Smooth muscle cell of the brain vasculature (primary cell): ENCODE measurements around the gene KCTD17.

ENCODE experiments used
- DNase-seq: peaks from one replicate; pipeline ENCODE4 v3.0.0-alpha.2; 2012; ENCODE audit warnings: low read depth, low spot score

KCTD17 gene

DNA sequence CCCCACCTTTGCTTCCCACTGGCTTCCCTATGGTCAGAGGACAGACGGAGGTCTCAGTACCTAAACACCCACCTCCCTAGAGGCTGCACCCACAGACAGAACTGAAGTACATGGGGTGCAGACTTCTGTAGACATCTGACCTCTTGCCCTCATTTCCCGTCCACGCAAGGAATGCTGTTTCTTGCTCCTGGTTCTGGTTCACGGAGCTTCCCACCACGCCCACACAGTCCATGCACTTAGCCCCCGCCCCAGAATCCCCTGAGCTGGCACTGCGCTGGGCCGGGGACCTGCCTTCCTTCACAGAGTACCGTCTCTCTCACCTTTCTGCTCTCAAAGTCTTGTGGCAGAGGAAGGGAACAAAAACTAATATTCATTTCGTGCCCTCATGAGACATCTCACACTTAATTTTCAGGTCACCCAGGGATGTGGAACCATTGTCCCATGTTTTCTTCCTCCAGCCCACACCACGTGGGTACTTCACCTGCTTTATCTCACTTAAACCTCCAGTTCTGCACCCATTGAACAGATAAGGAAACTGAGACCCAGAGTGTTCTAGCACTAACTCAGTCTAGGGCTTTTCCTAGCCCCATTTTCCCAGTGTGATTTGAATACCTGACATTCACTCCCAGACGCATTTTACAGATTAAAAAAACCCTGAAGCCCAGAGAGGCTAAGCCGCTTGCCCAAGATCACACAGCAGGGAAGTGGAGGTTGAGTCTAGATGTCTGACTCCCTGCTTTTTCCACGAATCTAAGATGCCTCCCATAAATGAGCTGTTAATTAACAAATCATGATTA is 52.3 kb downstream of the KCTD17 start:
- no peak for DNase-seq

- DNase-seq = no peak
Measured at GRCh38 chr22:37105154-37105553, 53.6 kb downstream of the KCTD17 start.

DNA sequence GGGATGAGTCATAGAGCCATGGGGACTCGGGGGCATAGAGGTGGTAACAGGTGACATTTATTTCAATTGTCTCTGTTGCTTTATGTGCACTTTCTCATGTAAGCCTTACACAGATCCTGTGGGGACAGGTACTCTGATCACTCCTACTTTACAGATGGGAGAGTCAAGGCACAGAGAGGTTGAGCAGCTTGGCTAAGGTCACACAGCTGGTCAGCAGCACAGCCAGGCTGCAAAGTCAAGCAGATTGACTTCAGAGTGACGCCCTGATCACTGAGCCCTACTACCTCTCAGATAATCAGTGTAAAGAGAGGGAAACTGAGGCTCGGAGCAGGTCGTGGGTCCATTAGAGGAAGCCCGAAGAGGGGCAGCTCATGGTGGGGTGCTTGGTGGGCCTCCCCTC is 54.4 kb downstream of the KCTD17 start:
- no peak for DNase-seq

DNA sequence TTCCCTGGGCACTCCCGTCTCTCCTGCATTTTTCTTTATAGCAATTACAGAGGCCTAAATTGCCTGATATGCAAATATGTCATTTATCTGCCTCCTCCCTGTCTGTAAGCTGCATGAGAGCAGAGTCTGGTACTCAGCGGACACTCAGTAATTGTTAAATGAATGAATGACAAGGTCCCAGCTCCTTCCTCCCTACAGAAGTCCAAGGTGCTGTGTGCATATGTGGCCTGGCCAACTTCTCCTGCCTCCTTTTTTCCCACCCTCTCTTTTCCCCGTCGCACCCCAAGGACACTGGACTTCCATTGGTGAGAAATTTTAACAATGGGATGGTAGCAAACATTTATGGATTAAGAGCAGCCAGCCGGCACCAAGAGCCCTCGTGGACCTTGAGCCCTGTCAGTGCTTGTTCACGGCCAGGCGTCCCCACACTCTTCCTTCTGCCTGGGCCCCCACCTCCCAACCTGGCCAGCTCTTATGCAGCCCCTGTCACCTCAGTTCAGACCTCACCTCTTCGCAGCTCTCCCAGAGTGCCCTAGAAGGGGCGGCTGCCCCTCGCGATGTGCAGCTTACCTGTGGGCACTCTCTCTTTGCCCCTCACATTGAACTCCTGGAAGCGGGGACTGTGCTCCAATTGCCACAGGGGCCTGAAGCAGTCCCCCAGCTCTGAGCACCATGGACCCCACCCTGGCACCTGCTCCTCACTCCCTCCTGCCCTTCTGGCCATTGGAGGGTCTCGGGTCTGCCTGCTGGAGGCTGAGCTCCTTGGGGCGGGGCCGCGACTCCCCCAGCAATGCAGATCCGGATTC is 56.5 kb downstream of the KCTD17 start:
- no peak for DNase-seq

DNA sequence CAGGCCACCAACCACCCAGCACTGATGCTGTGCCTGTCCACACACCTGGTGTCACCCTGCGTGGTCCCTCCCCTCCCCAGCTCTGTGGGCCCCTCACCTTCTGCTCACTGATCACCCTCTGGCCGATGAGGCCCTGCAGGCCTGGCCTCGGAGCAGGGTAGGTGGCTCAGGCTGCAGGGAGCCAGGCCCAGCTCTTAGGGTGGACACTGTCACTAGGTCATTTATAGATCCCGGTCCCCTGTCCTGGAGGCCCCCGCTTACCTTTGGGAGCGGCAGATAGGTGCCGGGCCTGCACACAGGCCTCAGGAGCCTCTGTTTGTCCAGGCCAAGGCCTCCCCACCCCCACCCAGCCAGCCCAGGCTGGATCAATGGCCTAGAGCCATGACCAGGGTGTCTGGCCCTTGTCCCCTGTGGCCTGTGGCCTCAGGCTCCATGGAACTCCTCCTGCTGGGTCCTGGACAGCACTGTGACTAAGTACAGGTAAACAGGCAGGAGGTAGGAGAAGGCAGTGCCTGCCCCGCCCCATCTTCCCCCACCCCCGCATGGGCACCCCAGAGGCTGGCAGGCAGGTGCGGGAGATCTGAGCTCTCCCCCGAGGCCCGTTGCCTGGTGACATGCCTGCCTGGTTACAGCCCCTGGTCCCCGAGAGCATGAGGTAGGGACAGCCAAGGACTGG is 57.8 kb downstream of the KCTD17 start, which contains the start of gene TMPRSS6:
TSS of gene TMPRSS6 (minus strand) at position 472 of the 676 bp plus-strand sequence. CDS start 6,296 bp downstream, outside the sequence.
- no peak for DNase-seq

GRCh38 chr22:37111156-37111717 is 59.7 kb downstream of the KCTD17 start:
- DNase-seq = no peak

DNA sequence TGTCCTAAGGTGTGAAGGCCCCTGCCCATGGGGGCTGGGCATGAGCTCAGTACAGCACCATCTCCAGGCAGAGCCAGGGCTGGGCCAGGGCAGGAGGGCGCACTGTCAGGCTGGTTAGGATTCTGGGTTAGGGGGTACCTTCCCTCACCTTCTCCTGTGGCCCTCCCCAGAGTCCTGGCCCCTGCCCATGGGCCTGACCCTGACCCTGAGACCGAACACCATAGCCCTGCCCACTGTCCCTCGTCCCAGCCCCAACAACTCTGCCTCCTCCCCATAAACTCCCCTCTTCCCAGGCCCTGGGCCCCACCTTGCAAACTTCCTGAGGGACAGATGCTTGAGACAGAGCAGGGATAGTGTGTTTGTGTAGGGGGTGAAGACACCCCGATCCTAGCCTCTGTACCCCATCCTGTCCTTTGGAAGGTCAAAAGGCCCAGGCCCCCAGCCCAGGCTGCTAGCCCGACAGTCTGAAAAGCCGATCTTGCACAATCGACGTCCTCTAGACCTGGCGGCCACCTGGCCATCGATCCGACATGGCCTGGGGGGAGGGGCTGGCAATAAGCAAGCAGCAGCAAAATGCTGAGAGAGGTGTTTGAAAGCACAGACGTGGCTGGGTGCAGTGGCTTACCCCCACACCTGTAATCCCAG is 60.7 kb downstream of the KCTD17 start:
- no peak for DNase-seq
